Activated CD8-positive, alpha-beta memory T cell treated with anti-CD3 and anti-CD28 coated beads for 4 hours (primary cell): ENCODE measurements around the gene PRCD.

Experiments
- DNase-seq, 2 donors: peaks; one replicate each; pipeline ENCODE4 v3.0.0-alpha.2; 2020; ENCODE audit warnings: low read depth in 2 of 2

Gene PRCD

GRCh38 chr17:76570877-76571471 lies 31.1 kb downstream of the PRCD start:
- no peak for DNase-seq

GRCh38 chr17:76572201-76572910 lies 32.5 kb downstream of the PRCD start:
- no peak for DNase-seq

- no peak for DNase-seq
Measured at GRCh38 chr17:76573096-76573495, 33.3 kb downstream of the PRCD start.

GRCh38 chr17:76574166-76574565 lies 34.3 kb downstream of the PRCD start:
- DNase-seq = no peak

GRCh38 chr17:76575570-76575969 lies 35.7 kb downstream of the PRCD start:
- no peak for DNase-seq

GRCh38 chr17:76576189-76576588 lies 36.3 kb downstream of the PRCD start:
- DNase-seq = no peak

GRCh38 chr17:76577876-76578275 lies 38.0 kb downstream of the PRCD start:
- DNase-seq = no peak

GRCh38 chr17:76578376-76578775 lies 38.5 kb downstream of the PRCD start:
- no peak for DNase-seq

GRCh38 chr17:76579281-76579680 lies 39.4 kb downstream of the PRCD start:
- DNase-seq = no peak

- DNase-seq = no peak
Measured at GRCh38 chr17:76581515-76581914, 41.7 kb downstream of the PRCD start.

- DNase-seq = no peak
Measured at GRCh38 chr17:76582660-76583059, 42.8 kb downstream of the PRCD start.

GRCh38 chr17:76584427-76585032 lies 44.7 kb downstream of the PRCD start:
- DNase-seq = no peak

- DNase-seq = no peak
Measured at GRCh38 chr17:76585033-76585648, 45.3 kb downstream of the PRCD start.

- no peak for DNase-seq
Measured at GRCh38 chr17:76585649-76586593, 46.1 kb downstream of the PRCD start, which contains the start of gene ST6GALNAC2. ST6GALNAC2 (minus strand) TSS chr17:76585860; CDS start chr17:76585808, 52 bp downstream.

- DNase-seq = no peak
Measured at GRCh38 chr17:76586741-76587487, 47.1 kb downstream of the PRCD start.

- DNase-seq = no peak
Measured at GRCh38 chr17:76588182-76588581, 48.3 kb downstream of the PRCD start.

- no peak for DNase-seq
Measured at GRCh38 chr17:76593384-76593826, 53.6 kb downstream of the PRCD start.

- no peak for DNase-seq
Measured at GRCh38 chr17:76593959-76594358, 54.1 kb downstream of the PRCD start.

GRCh38 chr17:76594690-76595089 lies 54.8 kb downstream of the PRCD start:
- DNase-seq = no peak
